PC-9 (cell line): ENCODE measurements around the gene METTL27.

Experiments
- EZH2 ChIP-seq: fragments of 200-600 bp; sonication (generic); IDR thresholded peaks from 2 replicates; pipeline ENCODE4 v1.8.0; 2017; ENCODE audit warnings: antibody characterized with exemption, low read depth
- TF ChIP-seq, protein P1 (sequence below): fragments of 200-600 bp; sonication (generic); conservative IDR thresholded peaks from 2 replicates; pipeline ENCODE4 v1.6.1; 2017; ENCODE audit warnings: mixed run types, antibody characterized with exemption, mild to moderate bottlenecking, moderate library complexity

DNA sequence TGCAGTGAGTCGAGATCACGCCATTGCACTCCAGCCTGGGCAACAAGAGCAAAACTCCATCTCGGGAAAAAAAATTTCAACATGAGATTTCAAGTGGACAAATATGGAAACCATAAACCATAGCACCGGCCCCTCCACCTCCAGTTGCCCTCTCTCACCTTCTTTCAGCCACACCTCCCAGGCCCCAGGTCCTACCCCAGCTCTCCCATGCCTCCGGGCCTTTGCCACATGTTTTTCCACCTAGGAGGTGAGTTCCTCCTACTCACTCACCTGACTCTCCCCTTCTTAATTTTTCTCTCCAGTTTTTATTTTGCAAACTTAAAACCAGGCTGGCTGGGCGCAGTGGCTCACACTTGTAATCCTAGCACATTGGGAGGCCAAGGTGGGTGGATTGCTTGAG, 25.2 kb downstream of the METTL27 start:
- TF ChIP-seq, protein P1, sequence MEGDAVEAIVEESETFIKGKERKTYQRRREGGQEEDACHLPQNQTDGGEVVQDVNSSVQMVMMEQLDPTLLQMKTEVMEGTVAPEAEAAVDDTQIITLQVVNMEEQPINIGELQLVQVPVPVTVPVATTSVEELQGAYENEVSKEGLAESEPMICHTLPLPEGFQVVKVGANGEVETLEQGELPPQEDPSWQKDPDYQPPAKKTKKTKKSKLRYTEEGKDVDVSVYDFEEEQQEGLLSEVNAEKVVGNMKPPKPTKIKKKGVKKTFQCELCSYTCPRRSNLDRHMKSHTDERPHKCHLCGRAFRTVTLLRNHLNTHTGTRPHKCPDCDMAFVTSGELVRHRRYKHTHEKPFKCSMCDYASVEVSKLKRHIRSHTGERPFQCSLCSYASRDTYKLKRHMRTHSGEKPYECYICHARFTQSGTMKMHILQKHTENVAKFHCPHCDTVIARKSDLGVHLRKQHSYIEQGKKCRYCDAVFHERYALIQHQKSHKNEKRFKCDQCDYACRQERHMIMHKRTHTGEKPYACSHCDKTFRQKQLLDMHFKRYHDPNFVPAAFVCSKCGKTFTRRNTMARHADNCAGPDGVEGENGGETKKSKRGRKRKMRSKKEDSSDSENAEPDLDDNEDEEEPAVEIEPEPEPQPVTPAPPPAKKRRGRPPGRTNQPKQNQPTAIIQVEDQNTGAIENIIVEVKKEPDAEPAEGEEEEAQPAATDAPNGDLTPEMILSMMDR = no peak
- TF ChIP-seq EZH2 = no peak
